GM23338 (cell line): Measurements from ENCODE around the gene ZIC2. TPM values are rescaled to one million over a fixed set of nuclear protein-coding genes. Genes with fewer than 3 reads are reported as not detected.

Source experiments
- ATAC-seq: fragments of 200-7000 bp; cut with Tn5 transposase; 3 replicates; pipeline ENCODE4 v1.9.1; 2020
- DNase-seq: peaks from one replicate; pipeline ENCODE4 v3.0.0-alpha.2; 2015; ENCODE audit warnings: low spot score
- H2AFZ ChIP-seq: fragments of 200-600 bp; sonication (generic); 2 replicates; pipeline ENCODE4 v1.8.0; 2016; ENCODE audit warnings: antibody characterized with exemption, mild to moderate bottlenecking, moderate library complexity
- H3F3A ChIP-seq: fragments of 200-600 bp; sonication (generic); replicated peaks from 2 replicates; pipeline ENCODE4 v1.8.0; 2017; ENCODE audit warnings: antibody characterized with exemption, mixed run types, low read depth
- H3K27ac ChIP-seq: fragments of 200-600 bp; sonication (generic); 2 replicates; pipeline ENCODE4 v1.6.1; 2016; ENCODE audit warnings: low read depth
- H3K27me3 ChIP-seq: fragments of 200-600 bp; sonication (generic); 2 replicates; pipeline ENCODE4 v1.8.0; 2016; ENCODE audit warnings: mild to moderate bottlenecking, mixed run types, moderate library complexity; ENCODE audit not compliant: insufficient read depth
- H3K36me3 ChIP-seq: fragments of 200-600 bp; sonication (generic); 2 replicates; pipeline ENCODE4 v1.8.0; 2016; ENCODE audit warnings: mild to moderate bottlenecking; ENCODE audit not compliant: insufficient read depth
- H3K4me1 ChIP-seq: fragments of 200-600 bp; sonication (generic); 2 replicates; pipeline ENCODE4 v1.8.0; 2016; ENCODE audit warnings: mild to moderate bottlenecking, moderate library complexity; ENCODE audit not compliant: insufficient read depth
- H3K4me2 ChIP-seq: fragments of 200-600 bp; sonication (generic); 2 replicates; pipeline ENCODE4 v1.7.1; 2017; ENCODE audit warnings: mixed run types
- H3K4me3 ChIP-seq: fragments of 200-600 bp; sonication (generic); 2 replicates; pipeline ENCODE4 v1.6.1; 2016; ENCODE audit warnings: mixed run types
- H3K79me2 ChIP-seq: fragments of 200-600 bp; sonication (generic); replicated peaks from 2 replicates; pipeline ENCODE4 v1.8.0; 2017; ENCODE audit warnings: mild to moderate bottlenecking; ENCODE audit not compliant: insufficient read depth
- H3K9me2 ChIP-seq: fragments of 200-600 bp; sonication (generic); 2 replicates; pipeline ENCODE4 v1.8.0; 2017; ENCODE audit not compliant: insufficient read depth
- H4K20me1 ChIP-seq: fragments of 200-600 bp; sonication (generic); replicated peaks from 2 replicates; pipeline ENCODE4 v1.8.0; 2017; ENCODE audit warnings: mild to moderate bottlenecking; ENCODE audit not compliant: insufficient read depth
- H3K27ac Mint-ChIP-seq: 2 replicates; pipeline ENCODE4 v1.8.0; 2020; ENCODE audit warnings: inconsistent platforms, mild to moderate bottlenecking, moderate library complexity, mixed read lengths
- H3K27me3 Mint-ChIP-seq: 3 replicates; pipeline ENCODE4 v1.8.0; 2022; ENCODE audit warnings: low read depth, mild to moderate bottlenecking, moderate library complexity, mixed read lengths, inconsistent platforms; ENCODE audit not compliant: insufficient read depth, poor library complexity
- H3K36me3 Mint-ChIP-seq: 3 replicates; pipeline ENCODE4 v1.8.0; 2021; ENCODE audit warnings: low read depth, mild to moderate bottlenecking, inconsistent platforms, moderate library complexity, mixed read lengths
- H3K4me1 Mint-ChIP-seq: 3 replicates; pipeline ENCODE4 v1.8.0; 2020; ENCODE audit warnings: mild to moderate bottlenecking, inconsistent platforms, mixed read lengths
- H3K4me3 Mint-ChIP-seq: 3 replicates; pipeline ENCODE4 v1.8.0; 2021; ENCODE audit warnings: moderate library complexity, mild to moderate bottlenecking, inconsistent platforms, mixed read lengths
- H3K9me3 Mint-ChIP-seq: 3 replicates; pipeline ENCODE4 v1.8.0; 2020; ENCODE audit warnings: moderate library complexity, mild to moderate bottlenecking, inconsistent platforms, mixed read lengths
- CREB1 ChIP-seq: fragments of 250-450 bp; sonication (Bioruptor Pico); IDR thresholded peaks from 2 replicates; pipeline ENCODE4 v1.5.0; 2020; ENCODE audit warnings: low read depth, mild to moderate bottlenecking, moderate library complexity
- NANOG ChIP-seq: IDR thresholded peaks from 2 replicates; pipeline ENCODE4 v1.6.1; 2016; ENCODE audit warnings: antibody characterized with exemption, borderline replicate concordance
- POLR2AphosphoS5 ChIP-seq: IDR thresholded peaks from 2 replicates; pipeline ENCODE4 v1.6.1; 2016; ENCODE audit warnings: antibody characterized with exemption, low read depth
- ZNF331 ChIP-seq: fragments of 250-450 bp; sonication (Bioruptor Pico); IDR thresholded peaks from 2 replicates; pipeline ENCODE4 v1.5.0; 2020; ENCODE audit warnings: low read depth, mild to moderate bottlenecking, moderate library complexity
- long read RNA-seq: library from polyadenylated mRNA; unstranded; transcript quantifications from one replicate; pipeline ENCODE4 v2.0.0, GENCODE V29; 2020; ENCODE audit not compliant: unreplicated experiment
- polyA plus RNA-seq: library from polyadenylated mRNA; unstranded; fragments of >200 nt; fragmentation: Nextera tagmentation; extraction: Ambion mirVana; gene quantifications from 2 replicates; pipeline ENCODE4 v1.2.1, GENCODE V29; 2016
- total RNA-seq: library from RNA; depleted of rRNA; stranded (reverse); fragments of >200 nt; shearing (Covaris generic); gene quantifications from 2 replicates; pipeline ENCODE4 v1.2.3, GENCODE V29; 2014; rRNA removed
- TF ChIP-seq, protein P1 (sequence below): IDR thresholded peaks from 2 replicates; pipeline ENCODE4 v1.6.1; 2016; ENCODE audit warnings: antibody characterized with exemption
- TF ChIP-seq, protein P2 (sequence below), 2 experiments: fragments of 200-600 bp in 1 of 2; sonication (generic) in 1 of 2; conservative IDR thresholded peaks; 2 replicates each; pipeline versions ENCODE4 v1.5.1 to v1.6.1; 2016 to 2017; ENCODE audit warnings: antibody characterized with exemption in 2 of 2, low read depth in 2 of 2, mild to moderate bottlenecking in 2 of 2, moderate library complexity in 1 of 2

ZIC2 gene
- total RNA-seq: 76.2 and 87.9 TPM in 2 replicates
- 62.6 and 63.2 TPM in 2 replicates for polyA plus RNA-seq
- long read RNA-seq, partial matches to known transcripts: 1 of 11 reads
- long read RNA-seq, other reads (novel, unspliced or antisense): 10 of 11 reads

DNA sequence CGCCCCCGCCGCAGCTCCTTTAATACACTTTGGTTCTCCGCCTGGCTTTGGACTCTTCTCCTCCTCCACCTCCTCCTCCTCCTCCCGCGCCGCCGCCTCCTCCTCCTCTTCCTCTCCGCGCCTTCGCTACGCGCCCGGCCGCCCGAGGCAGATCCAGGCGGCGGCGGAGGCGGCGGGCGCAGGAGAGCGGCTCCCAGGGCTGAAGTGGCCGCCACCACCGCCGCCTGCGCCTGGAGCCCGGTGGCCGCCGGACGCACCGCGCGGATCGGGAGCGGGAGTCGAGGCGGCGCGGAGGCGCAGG lies at the start of gene ZIC2:
TSS of gene ZIC2 (plus strand) at position 50 of the 301 bp plus-strand sequence. CDS start 281 bp downstream, outside the sequence.
- Histone ChIP-seq H3K4me1 (peaks cover 29% of the 10 kb centered on the region), H3K9me2 (no peaks in the 10 kb centered on the region), H3K4me3 (peak within 1 kb of the TSS; percentile 89), H4K20me1 (peaks cover 17% of the 10 kb centered on the region), H3F3A (peaks cover 46% of the 10 kb centered on the region), H2AFZ (no peak within 1 kb of the TSS), H3K27me3 (peaks cover 75% of the 10 kb centered on the region), H3K4me2 (peak within 1 kb of the TSS; percentile 87), H3K36me3 (peaks cover 6% of the 10 kb centered on the region; the same call in 1 of the 2 replicates), H3K79me2 (peaks cover 55% of the 10 kb centered on the region), H3K27ac (peak within 1 kb of the TSS; percentile 88; the same call in 1 of the 2 replicates)
- TF ChIP-seq POLR2AphosphoS5 (0 out of 2 replicates have a peak, but pooled peaks have one; percentile 6), CREB1 (no peak)
- H3K4me3 Mint-ChIP-seq: peak within 1 kb of the TSS; percentile 97
- H3K4me1 Mint-ChIP-seq: peaks cover 27% of the 10 kb centered on the region
- H3K9me3 Mint-ChIP-seq: peaks cover 29% of the 10 kb centered on the region
- H3K27me3 Mint-ChIP-seq: peaks cover 65% of the 10 kb centered on the region
- DNase-seq: peak; percentile 73
- peaks cover 43% of the 10 kb centered on the region for H3K36me3 Mint-ChIP-seq
- ATAC-seq: no peak; the same call in 2 of the 3 replicates
- H3K27ac Mint-ChIP-seq: peak within 1 kb of the TSS; percentile 97

DNA sequence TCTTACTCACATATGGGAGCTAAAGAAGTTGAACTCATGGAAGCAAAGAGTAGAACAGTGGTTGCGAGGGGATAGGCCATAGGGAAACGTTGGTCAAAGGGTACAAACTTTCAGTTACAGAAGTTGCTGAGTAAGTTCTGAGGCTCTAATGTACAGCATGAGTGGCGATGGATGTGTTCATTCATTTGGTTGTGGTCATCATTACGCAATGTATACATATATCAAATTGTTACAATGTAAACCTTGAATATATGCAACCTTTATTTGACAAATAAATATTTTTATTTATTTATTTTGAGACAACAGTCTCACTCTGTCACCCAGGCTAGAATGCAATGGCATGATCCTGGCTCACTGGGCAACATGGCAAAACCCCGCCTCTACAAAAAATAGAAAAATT lies 48.7 kb upstream of the ZIC2 start:
- TF ChIP-seq, protein P1, sequence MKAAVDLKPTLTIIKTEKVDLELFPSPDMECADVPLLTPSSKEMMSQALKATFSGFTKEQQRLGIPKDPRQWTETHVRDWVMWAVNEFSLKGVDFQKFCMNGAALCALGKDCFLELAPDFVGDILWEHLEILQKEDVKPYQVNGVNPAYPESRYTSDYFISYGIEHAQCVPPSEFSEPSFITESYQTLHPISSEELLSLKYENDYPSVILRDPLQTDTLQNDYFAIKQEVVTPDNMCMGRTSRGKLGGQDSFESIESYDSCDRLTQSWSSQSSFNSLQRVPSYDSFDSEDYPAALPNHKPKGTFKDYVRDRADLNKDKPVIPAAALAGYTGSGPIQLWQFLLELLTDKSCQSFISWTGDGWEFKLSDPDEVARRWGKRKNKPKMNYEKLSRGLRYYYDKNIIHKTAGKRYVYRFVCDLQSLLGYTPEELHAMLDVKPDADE: no peak
- no peak for TF ChIP-seq ZNF331 (CRISPR knock-in tag)
- no peak for TF ChIP-seq POLR2AphosphoS5
- no peak for DNase-seq
- H3K9me2 ChIP-seq: no peaks in the 10 kb centered on the region
- no peaks in the 10 kb centered on the region for H3K36me3 ChIP-seq
- no peaks in the 10 kb centered on the region for H3K9me3 Mint-ChIP-seq
- no peaks in the 10 kb centered on the region for H3K79me2 ChIP-seq
- H3F3A ChIP-seq: peaks cover 15% of the 10 kb centered on the region; the same call in 1 of the 2 replicates
- ATAC-seq: no peak
- H4K20me1 ChIP-seq: no peaks in the 10 kb centered on the region
- H3K4me3 ChIP-seq: no peak overlapping the region
- H3K4me2 ChIP-seq: no peak overlapping the region
- peaks cover 11% of the 10 kb centered on the region for H3K4me1 ChIP-seq
- no peak overlapping the region for H3K27ac ChIP-seq
- H3K27me3 ChIP-seq: no peaks in the 10 kb centered on the region
- peaks cover 10% of the 10 kb centered on the region for H3K4me1 Mint-ChIP-seq
- no peak overlapping the region for H3K27ac Mint-ChIP-seq
- H3K36me3 Mint-ChIP-seq: no peaks in the 10 kb centered on the region
- H3K4me3 Mint-ChIP-seq: no peak overlapping the region
- no peak overlapping the region for H2AFZ ChIP-seq
- H3K27me3 Mint-ChIP-seq: peaks cover 4% of the 10 kb centered on the region

GRCh38 chr13:99935772-99936171 lies 45.8 kb upstream of the ZIC2 start:
- H3K36me3 Mint-ChIP-seq: no peaks in the 10 kb centered on the region
- no peak for TF ChIP-seq NANOG
- TF ChIP-seq, protein P2, sequence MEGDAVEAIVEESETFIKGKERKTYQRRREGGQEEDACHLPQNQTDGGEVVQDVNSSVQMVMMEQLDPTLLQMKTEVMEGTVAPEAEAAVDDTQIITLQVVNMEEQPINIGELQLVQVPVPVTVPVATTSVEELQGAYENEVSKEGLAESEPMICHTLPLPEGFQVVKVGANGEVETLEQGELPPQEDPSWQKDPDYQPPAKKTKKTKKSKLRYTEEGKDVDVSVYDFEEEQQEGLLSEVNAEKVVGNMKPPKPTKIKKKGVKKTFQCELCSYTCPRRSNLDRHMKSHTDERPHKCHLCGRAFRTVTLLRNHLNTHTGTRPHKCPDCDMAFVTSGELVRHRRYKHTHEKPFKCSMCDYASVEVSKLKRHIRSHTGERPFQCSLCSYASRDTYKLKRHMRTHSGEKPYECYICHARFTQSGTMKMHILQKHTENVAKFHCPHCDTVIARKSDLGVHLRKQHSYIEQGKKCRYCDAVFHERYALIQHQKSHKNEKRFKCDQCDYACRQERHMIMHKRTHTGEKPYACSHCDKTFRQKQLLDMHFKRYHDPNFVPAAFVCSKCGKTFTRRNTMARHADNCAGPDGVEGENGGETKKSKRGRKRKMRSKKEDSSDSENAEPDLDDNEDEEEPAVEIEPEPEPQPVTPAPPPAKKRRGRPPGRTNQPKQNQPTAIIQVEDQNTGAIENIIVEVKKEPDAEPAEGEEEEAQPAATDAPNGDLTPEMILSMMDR (conservative IDR thresholded peaks at IDR 0.05; ENCODE audit: low read depth in 2 of 2): peak; percentile 36 to 66
- no peak overlapping the region for H3K4me2 ChIP-seq
- H3K9me3 Mint-ChIP-seq: no peaks in the 10 kb centered on the region
- no peaks in the 10 kb centered on the region for H3K79me2 ChIP-seq
- H3F3A ChIP-seq: peaks cover 19% of the 10 kb centered on the region
- H4K20me1 ChIP-seq: no peaks in the 10 kb centered on the region
- H3K27ac ChIP-seq: no peak overlapping the region
- H3K27me3 ChIP-seq: no peaks in the 10 kb centered on the region
- H3K4me3 ChIP-seq: no peak overlapping the region
- H3K36me3 ChIP-seq: no peaks in the 10 kb centered on the region
- H3K4me1 ChIP-seq: peaks cover 6% of the 10 kb centered on the region; the same call in 1 of the 2 replicates
- ATAC-seq: no peak; the same call in 1 of the 3 replicates
- H3K9me2 ChIP-seq: no peaks in the 10 kb centered on the region
- H2AFZ ChIP-seq: no peak overlapping the region
- DNase-seq: peak; percentile 40
- peaks cover 4% of the 10 kb centered on the region for H3K4me1 Mint-ChIP-seq
- no peak overlapping the region for H3K27ac Mint-ChIP-seq
- peaks cover 4% of the 10 kb centered on the region for H3K27me3 Mint-ChIP-seq
- no peak overlapping the region for H3K4me3 Mint-ChIP-seq
